Stimulated activated CD4-positive, alpha-beta T cell treated with anti-CD3 and anti-CD28 coated beads, Interleukin-4, amount 100 ng/mL, for 48 hours (primary cell): ENCODE data around the gene NXT1.
"Not testable (repeated sequence)": the region's sequence is repeated elsewhere in the genome, so short reads cannot be mapped to it uniquely, and the experiment has no call there.

Experiments
- DNase-seq, 2 donors: peaks; one replicate each; pipeline ENCODE4 v3.0.0-alpha.2; 2020; ENCODE audit warnings: low read depth in 2 of 2

The NXT1 gene

GRCh38 chr20:23331450-23332350 is 18.9 kb upstream of the NXT1 start:
- no peak for DNase-seq

GRCh38 chr20:23332467-23332866 is 18.1 kb upstream of the NXT1 start:
- DNase-seq, result no peak

- DNase-seq, result no peak
These were observed 16.5 kb upstream of the NXT1 start for GRCh38 chr20:23334111-23334510.

- no peak for DNase-seq
These were observed 15.1 kb upstream of the NXT1 start for GRCh38 chr20:23335521-23335920.

- no peak for DNase-seq
These were observed 14.1 kb upstream of the NXT1 start for GRCh38 chr20:23336476-23336875.

- DNase-seq, result no peak
These were observed 13.3 kb upstream of the NXT1 start for GRCh38 chr20:23337312-23337711.

GRCh38 chr20:23339986-23340385 is 10.6 kb upstream of the NXT1 start:
- DNase-seq, result no peak

GRCh38 chr20:23340524-23340923 is 10.1 kb upstream of the NXT1 start:
- no peak for DNase-seq

- DNase-seq, result no peak
These were observed 9.5 kb upstream of the NXT1 start for GRCh38 chr20:23341073-23341472.

- no peak for DNase-seq
These were observed 7.0 kb upstream of the NXT1 start for GRCh38 chr20:23343590-23343989.

- no peak for DNase-seq
These were observed 6.3 kb upstream of the NXT1 start for GRCh38 chr20:23344336-23344735.

GRCh38 chr20:23346002-23346401 is 4.6 kb upstream of the NXT1 start:
- no peak for DNase-seq

GRCh38 chr20:23347791-23348190 is 2.8 kb upstream of the NXT1 start:
- DNase-seq, result no peak

GRCh38 chr20:23348510-23348909 is 2.1 kb upstream of the NXT1 start:
- not testable (repeated sequence) for DNase-seq

- DNase-seq, result no peak
These were observed 1.0 kb upstream of the NXT1 start for GRCh38 chr20:23349338-23350195.

- DNase-seq, result peak; percentile 50 to 56
These were observed 580 bp downstream of the NXT1 start for GRCh38 chr20:23350904-23351838.

GRCh38 chr20:23356203-23356602 is 5.6 kb downstream of the NXT1 start:
- DNase-seq, result no peak

GRCh38 chr20:23357767-23358562 is 7.4 kb downstream of the NXT1 start:
- DNase-seq, result peak; percentile 99 to 100

GRCh38 chr20:23358563-23358906 is 7.9 kb downstream of the NXT1 start:
- no peak for DNase-seq

- no peak for DNase-seq
These were observed 8.5 kb downstream of the NXT1 start for GRCh38 chr20:23358923-23359593.
